SK-N-SH treated with all-trans-retinoic acid at 6 μM for 48 hours (cell line): ENCODE data around the gene ATG2A.

Experiments
- ATAC-seq: fragments of 200-7000 bp; cut with Tn5 transposase; 3 replicates; pipeline ENCODE4 v1.9.1; 2020; ENCODE audit warnings: mild to moderate bottlenecking, moderate library complexity
- ARNTL ChIP-seq: fragments of 450-650 bp; formaldehyde crosslinking; IDR thresholded peaks from 2 replicates; pipeline ENCODE4 v1.5.0; 2020; ENCODE audit warnings: low read depth, mild to moderate bottlenecking, moderate library complexity, borderline replicate concordance
- CREB5 ChIP-seq: fragments of 250-450 bp; sonication (Bioruptor Pico); IDR thresholded peaks from 2 replicates; pipeline ENCODE4 v1.5.1; 2020; ENCODE audit warnings: low read depth, mild to moderate bottlenecking, moderate library complexity
- CSDC2 ChIP-seq: fragments of 250-450 bp; sonication (Bioruptor Pico); IDR thresholded peaks from 2 replicates; pipeline ENCODE4 v1.5.0; 2020; ENCODE audit warnings: mild to moderate bottlenecking, moderate library complexity
- CSRNP3 ChIP-seq: fragments of 250-450 bp; sonication (Bioruptor Pico); IDR thresholded peaks from 2 replicates; pipeline ENCODE4 v1.5.1; 2021; ENCODE audit warnings: mild to moderate bottlenecking, moderate library complexity
- ESRRG ChIP-seq: fragments of 250-450 bp; sonication (Bioruptor Pico); IDR thresholded peaks from 2 replicates; pipeline ENCODE4 v1.6.1; 2021; ENCODE audit warnings: mild to moderate bottlenecking
- ISL1 ChIP-seq: fragments of 250-450 bp; sonication (Bioruptor Pico); IDR thresholded peaks from 2 replicates; pipeline ENCODE4 v2.1.2; 2022; ENCODE audit warnings: mild to moderate bottlenecking, moderate library complexity
- OSR1 ChIP-seq: fragments of 250-450 bp; sonication (Bioruptor Pico); IDR thresholded peaks from 2 replicates; pipeline ENCODE4 v1.8.0; 2022; ENCODE audit warnings: moderate library complexity, mild to moderate bottlenecking, inconsistent platforms
- PATZ1 ChIP-seq: fragments of 250-450 bp; sonication (Bioruptor Pico); IDR thresholded peaks from 2 replicates; pipeline ENCODE4 v1.8.0; 2020; ENCODE audit warnings: mild to moderate bottlenecking, moderate library complexity, borderline replicate concordance
- POU6F1 ChIP-seq: fragments of 250-450 bp; sonication (Bioruptor Pico); IDR thresholded peaks from 2 replicates; pipeline ENCODE4 v1.8.0; 2021; ENCODE audit warnings: low read depth, mild to moderate bottlenecking, moderate library complexity, borderline replicate concordance
- PPARA ChIP-seq: fragments of 250-450 bp; sonication (Bioruptor Pico); IDR thresholded peaks from 2 replicates; pipeline ENCODE4 v1.5.0; 2020; ENCODE audit warnings: mild to moderate bottlenecking, borderline replicate concordance
- RARB ChIP-seq: fragments of 250-450 bp; sonication (Bioruptor Pico); IDR thresholded peaks from 2 replicates; pipeline ENCODE4 v1.8.0; 2021; ENCODE audit warnings: mild to moderate bottlenecking, moderate library complexity
- SNAI2 ChIP-seq: fragments of 250-450 bp; sonication (Bioruptor Pico); IDR thresholded peaks from 2 replicates; pipeline ENCODE4 v1.5.0; 2020; ENCODE audit warnings: mild to moderate bottlenecking, moderate library complexity
- TCF4 ChIP-seq: fragments of 250-450 bp; sonication (Bioruptor Pico); IDR thresholded peaks from 2 replicates; pipeline ENCODE4 v1.8.0; 2021; ENCODE audit warnings: mild to moderate bottlenecking, moderate library complexity, borderline replicate concordance
- TOX ChIP-seq: fragments of 250-450 bp; sonication (Bioruptor Pico); IDR thresholded peaks from 2 replicates; pipeline ENCODE4 v1.8.0; 2021; ENCODE audit warnings: mild to moderate bottlenecking, moderate library complexity, borderline replicate concordance
- ZC3H10 ChIP-seq: fragments of 250-450 bp; sonication (Bioruptor Pico); IDR thresholded peaks from 2 replicates; pipeline ENCODE4 v1.5.1; 2021; ENCODE audit warnings: mild to moderate bottlenecking, moderate library complexity
- ZFP3 ChIP-seq: fragments of 250-450 bp; sonication (Bioruptor Pico); IDR thresholded peaks from 2 replicates; pipeline ENCODE4 v1.5.0; 2020; ENCODE audit warnings: mild to moderate bottlenecking, moderate library complexity
- ZFP30 ChIP-seq: fragments of 450-650 bp; formaldehyde crosslinking; IDR thresholded peaks from 2 replicates; pipeline ENCODE4 v1.5.0; 2022; ENCODE audit warnings: mild to moderate bottlenecking, moderate library complexity
- ZNF565 ChIP-seq: fragments of 450-650 bp; formaldehyde crosslinking; conservative IDR thresholded peaks from 2 replicates; pipeline ENCODE4 v1.5.0; 2020; ENCODE audit warnings: low read depth, mild to moderate bottlenecking, moderate library complexity
- ZNF70 ChIP-seq: fragments of 450-650 bp; formaldehyde crosslinking; IDR thresholded peaks from 2 replicates; pipeline ENCODE4 v1.5.0; 2020; ENCODE audit warnings: mild to moderate bottlenecking, moderate library complexity
- ZNF8 ChIP-seq: fragments of 450-650 bp; formaldehyde crosslinking; IDR thresholded peaks from 2 replicates; pipeline ENCODE4 v1.5.0; 2020; ENCODE audit warnings: mild to moderate bottlenecking, moderate library complexity
- TF ChIP-seq, protein P1 (sequence below): fragments of 250-450 bp; sonication (Bioruptor Pico); IDR thresholded peaks from 2 replicates; pipeline ENCODE4 v1.5.0; 2020; ENCODE audit warnings: mild to moderate bottlenecking, moderate library complexity

Gene ATG2A

GRCh38 chr11:64924910-64925284 lies 7.9 kb upstream of the ATG2A start:
- no peak for TF ChIP-seq OSR1
- no peak for TF ChIP-seq PATZ1 (CRISPR knock-in tag)
- TF ChIP-seq ESRRG (CRISPR knock-in tag): no peak
- TF ChIP-seq, protein P1, sequence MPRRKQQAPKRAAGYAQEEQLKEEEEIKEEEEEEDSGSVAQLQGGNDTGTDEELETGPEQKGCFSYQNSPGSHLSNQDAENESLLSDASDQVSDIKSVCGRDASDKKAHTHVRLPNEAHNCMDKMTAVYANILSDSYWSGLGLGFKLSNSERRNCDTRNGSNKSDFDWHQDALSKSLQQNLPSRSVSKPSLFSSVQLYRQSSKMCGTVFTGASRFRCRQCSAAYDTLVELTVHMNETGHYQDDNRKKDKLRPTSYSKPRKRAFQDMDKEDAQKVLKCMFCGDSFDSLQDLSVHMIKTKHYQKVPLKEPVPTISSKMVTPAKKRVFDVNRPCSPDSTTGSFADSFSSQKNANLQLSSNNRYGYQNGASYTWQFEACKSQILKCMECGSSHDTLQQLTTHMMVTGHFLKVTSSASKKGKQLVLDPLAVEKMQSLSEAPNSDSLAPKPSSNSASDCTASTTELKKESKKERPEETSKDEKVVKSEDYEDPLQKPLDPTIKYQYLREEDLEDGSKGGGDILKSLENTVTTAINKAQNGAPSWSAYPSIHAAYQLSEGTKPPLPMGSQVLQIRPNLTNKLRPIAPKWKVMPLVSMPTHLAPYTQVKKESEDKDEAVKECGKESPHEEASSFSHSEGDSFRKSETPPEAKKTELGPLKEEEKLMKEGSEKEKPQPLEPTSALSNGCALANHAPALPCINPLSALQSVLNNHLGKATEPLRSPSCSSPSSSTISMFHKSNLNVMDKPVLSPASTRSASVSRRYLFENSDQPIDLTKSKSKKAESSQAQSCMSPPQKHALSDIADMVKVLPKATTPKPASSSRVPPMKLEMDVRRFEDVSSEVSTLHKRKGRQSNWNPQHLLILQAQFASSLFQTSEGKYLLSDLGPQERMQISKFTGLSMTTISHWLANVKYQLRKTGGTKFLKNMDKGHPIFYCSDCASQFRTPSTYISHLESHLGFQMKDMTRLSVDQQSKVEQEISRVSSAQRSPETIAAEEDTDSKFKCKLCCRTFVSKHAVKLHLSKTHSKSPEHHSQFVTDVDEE: no peak
- TF ChIP-seq CSRNP3: no peak
- TF ChIP-seq ARNTL (CRISPR knock-in tag): no peak
- no peak for TF ChIP-seq PPARA
- no peak for TF ChIP-seq POU6F1 (CRISPR knock-in tag)
- no peak for TF ChIP-seq ISL1 (CRISPR knock-in tag)
- no peak for TF ChIP-seq ZNF8 (CRISPR knock-in tag)
- no peak for TF ChIP-seq CSDC2 (CRISPR knock-in tag)
- TF ChIP-seq CREB5: no peak
- no peak for TF ChIP-seq ZC3H10 (CRISPR knock-in tag)
- TF ChIP-seq TCF4 (CRISPR knock-in tag): no peak
- no peak for TF ChIP-seq TOX
- no peak for TF ChIP-seq ZNF565 (CRISPR knock-in tag)
- TF ChIP-seq RARB (CRISPR knock-in tag): no peak
- no peak for TF ChIP-seq ZFP30
- ATAC-seq: peak; percentile 34

DNA sequence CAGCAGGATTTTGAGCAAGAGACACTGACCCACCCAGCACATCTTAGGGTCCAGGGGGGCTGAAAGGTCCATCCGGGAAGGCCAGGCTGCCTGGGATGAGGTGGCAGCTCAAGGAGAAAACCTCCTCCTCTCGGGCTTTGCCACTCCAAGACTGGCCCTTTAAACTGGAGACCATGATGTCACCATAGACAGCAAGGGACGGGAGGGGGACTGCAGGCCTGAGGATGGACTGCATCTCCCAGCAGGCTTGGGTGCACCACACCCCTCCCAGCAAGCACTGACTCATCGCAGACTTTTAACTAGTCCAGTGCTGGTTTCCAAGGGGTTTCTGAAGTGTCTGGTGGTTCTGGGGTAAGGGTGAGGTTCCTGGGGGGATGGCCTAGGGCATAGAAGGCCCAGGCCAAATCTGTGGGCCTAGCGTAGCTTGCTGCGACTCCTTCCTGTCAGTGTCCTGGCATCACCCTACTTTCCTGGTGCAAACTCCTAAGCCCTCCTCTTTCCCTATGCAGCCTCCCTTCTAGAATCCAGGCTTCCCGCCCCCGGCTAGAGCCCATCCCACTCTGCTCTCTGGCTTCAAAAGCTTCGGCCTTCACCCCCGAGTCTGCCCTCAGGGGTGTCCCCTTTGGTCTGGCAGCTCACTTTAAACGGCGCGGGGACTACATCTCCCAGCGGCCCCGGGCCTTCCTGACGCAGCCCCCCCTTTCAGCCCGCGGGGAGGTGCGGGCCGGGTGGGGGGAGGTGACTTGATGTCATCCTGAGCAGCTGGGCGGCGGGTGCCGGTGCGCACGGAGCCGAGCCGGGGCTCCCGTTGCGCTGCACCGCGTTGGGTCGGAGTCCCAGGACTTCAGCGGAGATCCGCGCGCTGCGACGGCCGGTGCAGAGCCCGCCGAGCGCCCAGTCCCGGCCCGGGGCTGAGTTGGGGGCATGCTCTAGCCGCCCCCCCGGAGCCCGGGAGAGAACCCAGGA lies 7.2 kb upstream of the ATG2A start, which contains the start of gene PPP2R5B:
Gene PPP2R5B, plus strand, starts transcription at position 746 of the 966 bp plus-strand sequence. CDS start 1,046 bp downstream, outside the sequence.
- ATAC-seq: peak; percentile 98
- TF ChIP-seq PPARA: no peak
- TF ChIP-seq CSRNP3: no peak
- no peak for TF ChIP-seq ARNTL (CRISPR knock-in tag)
- TF ChIP-seq, protein P1: peak; percentile 29; the same call in 1 of the 2 replicates
- TF ChIP-seq ISL1 (CRISPR knock-in tag): no peak
- no peak for TF ChIP-seq SNAI2
- no peak for TF ChIP-seq POU6F1 (CRISPR knock-in tag)
- no peak for TF ChIP-seq ZNF70
- no peak for TF ChIP-seq TOX
- TF ChIP-seq RARB (CRISPR knock-in tag): no peak
- TF ChIP-seq ZFP3 (CRISPR knock-in tag): no peak
- no peak for TF ChIP-seq CSDC2 (CRISPR knock-in tag)
